Mesenchymal stem cell (in vitro differentiated cells and primary cell): ENCODE measurements around the gene MBNL1.

Source experiments
- DNase-seq: peaks from one replicate; pipeline ENCODE4 v3.0.0-alpha.2; 2013
- H2AFZ ChIP-seq: one replicate; pipeline ENCODE4 v1.6.1; 2013; ENCODE audit warnings: low read depth, mild to moderate bottlenecking, control low read depth, inconsistent platforms, low read length, moderate library complexity
- H2AK5ac ChIP-seq: 2 replicates; pipeline ENCODE4 v1.6.1; 2013; ENCODE audit warnings: low read length, moderate library complexity, mild to moderate bottlenecking, inconsistent platforms; ENCODE audit not compliant: severe bottlenecking
- H2BK120ac ChIP-seq: one replicate; pipeline ENCODE4 v1.6.1; 2013; ENCODE audit warnings: low read depth, mild to moderate bottlenecking, inconsistent platforms, low read length, moderate library complexity
- H2BK12ac ChIP-seq, 2 experiments: one replicate each; pipeline ENCODE4 v1.6.1; 2013; ENCODE audit warnings: inconsistent platforms in 2 of 2, low read length in 2 of 2, mild to moderate bottlenecking in 2 of 2, moderate library complexity in 2 of 2, control low read depth in 1 of 2
- H2BK15ac ChIP-seq: one replicate; pipeline ENCODE4 v1.6.1; 2013; ENCODE audit warnings: mild to moderate bottlenecking, low read depth, inconsistent platforms; ENCODE audit not compliant: poor library complexity, severe bottlenecking
- H2BK5ac ChIP-seq: 2 replicates; pipeline ENCODE4 v1.6.1; 2013; ENCODE audit warnings: low read depth, mild to moderate bottlenecking, low read length, control low read depth, inconsistent platforms; ENCODE audit not compliant: poor library complexity, severe bottlenecking
- H3K14ac ChIP-seq, 2 experiments: one replicate each; pipeline ENCODE4 v1.6.1; 2013; ENCODE audit warnings: inconsistent platforms in 2 of 2, low read length in 2 of 2, control low read depth in 1 of 2, mild to moderate bottlenecking in 1 of 2, moderate library complexity in 1 of 2
- H3K18ac ChIP-seq, 2 experiments: one replicate each; pipeline ENCODE4 v1.6.1; 2013; ENCODE audit warnings: inconsistent platforms in 2 of 2, low read length in 2 of 2, control low read depth in 1 of 2, low read depth in 1 of 2, mild to moderate bottlenecking in 1 of 2
- H3K23ac ChIP-seq, 2 experiments: one replicate each; pipeline ENCODE4 v1.6.1; 2013; ENCODE audit warnings: inconsistent platforms in 2 of 2, low read length in 2 of 2, mild to moderate bottlenecking in 2 of 2, moderate library complexity in 2 of 2, control low read depth in 1 of 2
- H3K27ac ChIP-seq: 2 replicates; pipeline ENCODE4 v1.5.1; 2013; ENCODE audit warnings: mild to moderate bottlenecking, moderate library complexity, low read length, control low read depth, inconsistent platforms; ENCODE audit not compliant: poor library complexity, severe bottlenecking
- H3K27me3 ChIP-seq, 2 experiments: 2 replicates each; pipeline versions ENCODE4 v1.6.1 to v1.7.0; 2013; ENCODE audit warnings: low read length in 2 of 2, mild to moderate bottlenecking in 2 of 2, moderate library complexity in 2 of 2, control low read depth in 1 of 2, inconsistent platforms in 1 of 2; ENCODE audit not compliant: control insufficient read depth in 1 of 2, insufficient read depth in 1 of 2
- H3K36me3 ChIP-seq, 2 experiments: 2 replicates each; pipeline versions ENCODE4 v1.6.1 to v1.7.0; 2013; ENCODE audit warnings: low read length in 2 of 2, control low read depth in 1 of 2, inconsistent platforms in 1 of 2, low read depth in 1 of 2, mild to moderate bottlenecking in 1 of 2; ENCODE audit not compliant: insufficient read depth in 2 of 2, control insufficient read depth in 1 of 2
- H3K4ac ChIP-seq, 2 experiments: one replicate each; pipeline ENCODE4 v1.6.1; 2013; ENCODE audit warnings: inconsistent platforms in 2 of 2, low read length in 2 of 2, mild to moderate bottlenecking in 2 of 2, moderate library complexity in 2 of 2, control low read depth in 1 of 2, low read depth in 1 of 2
- H3K4me1 ChIP-seq: 2 replicates; pipeline ENCODE4 v1.6.1; 2013; ENCODE audit warnings: low read depth, low read length, control low read depth; ENCODE audit not compliant: control insufficient read depth, insufficient read depth
- H3K4me2 ChIP-seq: 2 replicates; pipeline ENCODE4 v1.6.1; 2013; ENCODE audit warnings: low read length, mild to moderate bottlenecking, inconsistent platforms; ENCODE audit not compliant: poor library complexity, severe bottlenecking
- H3K4me3 ChIP-seq, 2 experiments: 2 replicates each; pipeline versions ENCODE4 v1.5.1 to v1.7.0; 2013; ENCODE audit warnings: low read length in 2 of 2, mild to moderate bottlenecking in 2 of 2, control low read depth in 1 of 2, low read depth in 1 of 2; ENCODE audit not compliant: insufficient read depth in 1 of 2
- H3K79me1 ChIP-seq: replicated peaks from 2 replicates; pipeline ENCODE4 v1.6.1; 2013; ENCODE audit warnings: mild to moderate bottlenecking, control low read depth, low read length, inconsistent platforms; ENCODE audit not compliant: poor library complexity, severe bottlenecking
- H3K9ac ChIP-seq: 2 replicates; pipeline ENCODE4 v1.7.0; 2013; ENCODE audit warnings: mild to moderate bottlenecking, low read length, moderate library complexity
- H3K9me3 ChIP-seq: 2 replicates; pipeline ENCODE4 v1.7.0; 2013; ENCODE audit warnings: mild to moderate bottlenecking, low read length; ENCODE audit not compliant: control insufficient read depth
- H4K8ac ChIP-seq: one replicate; pipeline ENCODE4 v1.6.1; 2013; ENCODE audit warnings: inconsistent platforms, mild to moderate bottlenecking, low read length, moderate library complexity
- H4K91ac ChIP-seq: one replicate; pipeline ENCODE4 v1.6.1; 2013; ENCODE audit warnings: mild to moderate bottlenecking, low read length, inconsistent platforms
- WGBS: methylation state at CpG from one replicate; pipeline ENCODE4 v1.1.7; 2013; ENCODE audit warnings: mixed read lengths; 5-methylcytosine and 5-hydroxymethylcytosine counted together

Gene MBNL1

GRCh38 chr3:152454076-152454875 is 185.5 kb downstream of the MBNL1 start:
- no peak overlapping the region for H3K27ac ChIP-seq
- H2BK5ac ChIP-seq = no peak overlapping the region
- H2AK5ac ChIP-seq = no peak overlapping the region
- H3K4me1 ChIP-seq = peaks cover 5% of the 10 kb centered on the region
- H3K14ac ChIP-seq = no peak overlapping the region
- H3K18ac ChIP-seq = no peak overlapping the region
- H2BK15ac ChIP-seq = no peak overlapping the region
- no peak for DNase-seq
- peaks cover 14% of the 10 kb centered on the region for H3K79me1 ChIP-seq
- no peak overlapping the region for H3K23ac ChIP-seq
- H3K4me2 ChIP-seq = no peak overlapping the region
- H3K9me3 ChIP-seq = no peaks in the 10 kb centered on the region
- H3K27me3 ChIP-seq = no peaks in the 10 kb centered on the region
- H4K91ac ChIP-seq = no peak overlapping the region
- no peak overlapping the region for H3K4ac ChIP-seq
- H4K8ac ChIP-seq = no peak overlapping the region
- H2BK12ac ChIP-seq = no peak overlapping the region
- H3K4me3 ChIP-seq = no peak overlapping the region
- 89% methylated on average over 5 of the region's 6 CpGs for WGBS
- no peak overlapping the region for H3K9ac ChIP-seq
- H2AFZ ChIP-seq = no peak overlapping the region
- peaks cover 8 to 91% of the 10 kb centered on the region in 2 experiments for H3K36me3 ChIP-seq
- no peak overlapping the region for H2BK120ac ChIP-seq

DNA sequence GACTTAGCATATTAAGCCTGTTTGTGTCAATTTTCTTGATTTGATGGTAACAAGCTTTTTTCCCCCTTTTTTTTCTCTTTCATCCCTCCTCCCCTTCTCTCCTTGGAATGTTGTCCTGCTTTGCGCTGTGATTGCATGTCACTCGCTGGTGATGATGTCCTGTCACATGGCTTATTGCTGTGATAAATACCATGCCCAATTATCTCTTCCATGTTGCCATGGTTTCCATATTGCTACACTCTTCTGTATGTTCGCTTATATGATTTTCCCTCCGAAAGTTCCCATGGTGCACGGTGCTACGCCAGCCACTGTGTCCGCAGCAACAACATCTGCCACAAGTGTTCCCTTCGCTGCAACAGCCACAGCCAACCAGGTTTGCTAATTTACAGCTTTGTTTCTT is 187.3 kb downstream of the MBNL1 start:
- Histone ChIP-seq H3K9me3 (no peaks in the 10 kb centered on the region), H3K36me3 (peaks cover 14 to 85% of the 10 kb centered on the region in 2 experiments), H3K4me2 (no peak overlapping the region), H3K27ac (no peak overlapping the region), H3K9ac (no peak overlapping the region), H3K27me3 (no peaks in the 10 kb centered on the region), H3K23ac (no peak overlapping the region), H2AK5ac (no peak overlapping the region), H2AFZ (no peak overlapping the region), H3K4ac (no peak overlapping the region), H3K14ac (no peak overlapping the region), H3K4me1 (peaks cover 5% of the 10 kb centered on the region), H3K4me3 (no peak overlapping the region), H2BK12ac (no peak overlapping the region), H4K91ac (no peak overlapping the region), H4K8ac (no peak overlapping the region), H3K79me1 (peaks cover 16% of the 10 kb centered on the region), H2BK120ac (no peak overlapping the region), H2BK5ac (no peak overlapping the region), H3K18ac (no peak overlapping the region), H2BK15ac (no peak overlapping the region)
- WGBS = 99% methylated on average over 8 of the region's 8 CpGs
- no peak for DNase-seq

DNA sequence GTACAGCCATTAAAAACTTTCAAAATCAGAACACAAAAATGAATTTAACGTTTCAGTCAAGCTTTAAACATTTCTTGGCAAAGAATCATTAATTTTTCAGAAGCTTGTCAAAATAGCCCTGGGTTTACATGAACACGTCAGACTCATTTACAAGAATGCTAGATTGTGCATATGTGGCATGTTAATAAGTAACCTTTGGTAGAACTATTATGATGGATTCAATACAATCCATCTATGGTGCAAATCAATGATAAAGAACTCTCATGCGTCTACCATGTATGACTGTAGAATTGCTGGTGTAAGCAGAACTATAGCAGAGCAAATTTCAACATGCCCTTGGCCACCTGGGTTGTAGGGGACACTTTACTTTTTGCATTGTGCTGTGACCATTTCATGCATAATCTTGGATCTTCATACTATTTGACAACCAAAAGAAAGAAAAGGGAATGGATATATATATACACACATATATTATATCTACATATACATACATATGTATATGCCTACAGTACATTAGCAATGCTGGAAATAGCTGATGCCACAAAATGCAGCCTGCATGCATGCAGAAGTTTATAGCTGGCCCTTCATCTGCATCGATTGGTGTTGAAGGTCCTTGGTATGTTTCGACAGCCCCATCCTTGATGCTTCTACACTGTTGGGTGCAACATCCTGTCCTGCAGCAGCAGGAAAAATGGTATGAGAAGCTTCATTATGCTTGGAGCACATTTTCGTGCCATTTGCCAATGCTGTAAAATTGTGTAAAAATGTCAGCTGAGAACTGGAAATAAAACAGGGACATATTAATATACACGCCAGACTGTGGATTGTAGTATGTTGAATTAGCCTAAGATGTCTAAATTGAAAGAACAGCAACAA is 189.0 kb downstream of the MBNL1 start:
- H2BK15ac ChIP-seq = no peak overlapping the region
- no peak overlapping the region for H3K9ac ChIP-seq
- H2BK120ac ChIP-seq = no peak overlapping the region
- 98% methylated on average over 5 of the region's 7 CpGs for WGBS
- peaks cover 16% of the 10 kb centered on the region for H3K79me1 ChIP-seq
- peak overlapping the region in 1 of 2 experiments; percentile 9 for H3K4ac ChIP-seq
- no peaks in the 10 kb centered on the region for H3K27me3 ChIP-seq
- no peak overlapping the region for H3K23ac ChIP-seq
- DNase-seq = no peak
- H4K8ac ChIP-seq = no peak overlapping the region
- no peaks in the 10 kb centered on the region for H3K9me3 ChIP-seq
- no peak overlapping the region for H3K4me2 ChIP-seq
- H2AFZ ChIP-seq = no peak overlapping the region
- H2AK5ac ChIP-seq = no peak overlapping the region
- no peak overlapping the region for H4K91ac ChIP-seq
- H3K14ac ChIP-seq = no peak overlapping the region
- peaks cover 14 to 80% of the 10 kb centered on the region in 2 experiments for H3K36me3 ChIP-seq
- H2BK5ac ChIP-seq = no peak overlapping the region
- H3K18ac ChIP-seq = no peak overlapping the region
- H3K4me1 ChIP-seq = peaks cover 2% of the 10 kb centered on the region
- no peak overlapping the region for H3K4me3 ChIP-seq
- H2BK12ac ChIP-seq = no peak overlapping the region
- no peak overlapping the region for H3K27ac ChIP-seq
